Heart right ventricle (tissue), 16 donors: Measurements from ENCODE around the gene SPC24. TPM values are rescaled to one million over a fixed set of nuclear protein-coding genes. Genes with fewer than 3 reads are reported as not detected.
"Not testable (repeated sequence)": the region's sequence is repeated elsewhere in the genome, so short reads cannot be mapped to it uniquely, and the experiment has no call there.

Source experiments
- ATAC-seq, 8 donors: fragments of 200-7000 bp; cut with Tn5 transposase; one replicate each; pipeline ENCODE4 v1.9.1; 2020; ENCODE audit warnings: mild to moderate bottlenecking in 8 of 8, moderate library complexity in 8 of 8, moderate number of reproducible peaks in 1 of 8
- DNase-seq, 2 donors: peaks; one replicate each; pipeline ENCODE4 v3.0.0-alpha.2; 2020
- H3K27ac ChIP-seq, 10 donors: fragments of 200-600 bp; sonication (generic) in 2 of 10; one replicate each; pipeline versions ENCODE4 v1.5.0 to v1.8.0; 2020 to 2022; ENCODE audit warnings: mild to moderate bottlenecking in 3 of 10
- H3K27me3 ChIP-seq, 7 donors: fragments of 200-600 bp; one replicate each; pipeline ENCODE4 v1.8.0; 2021 to 2022; ENCODE audit warnings: mild to moderate bottlenecking in 2 of 7
- H3K36me3 ChIP-seq, 9 donors: fragments of 200-600 bp; sonication (generic) in 1 of 9; one replicate each; pipeline versions ENCODE4 v1.5.0 to v1.8.0; 2020 to 2022; ENCODE audit warnings: mild to moderate bottlenecking in 2 of 9
- H3K4me1 ChIP-seq, 9 donors: fragments of 200-600 bp; sonication (generic) in 1 of 9; one replicate each; pipeline versions ENCODE4 v1.5.0 to v1.8.0; 2020 to 2022; ENCODE audit warnings: mild to moderate bottlenecking in 4 of 9
- H3K4me3 ChIP-seq, 10 donors: fragments of 200-600 bp; sonication (generic) in 2 of 10; one replicate each; pipeline versions ENCODE4 v1.5.0 to v1.8.0; 2020 to 2022; ENCODE audit warnings: mild to moderate bottlenecking in 7 of 10, moderate library complexity in 2 of 10
- H3K9me3 ChIP-seq, 11 donors: fragments of 200-600 bp in 10 of 11; sonication (generic) in 2 of 11; one replicate each; pipeline versions ENCODE4 v1.5.0 to v1.8.0; 2013 to 2022; ENCODE audit warnings: mild to moderate bottlenecking in 2 of 11, control low read depth in 1 of 11, moderate library complexity in 1 of 11
- CTCF ChIP-seq, 9 donors: fragments of 200-600 bp; sonication (generic) in 2 of 9; IDR thresholded peaks; one replicate each; pipeline versions ENCODE4 v1.5.0 to v1.8.0; 2021 to 2022; ENCODE audit warnings: antibody characterized with exemption in 9 of 9, mild to moderate bottlenecking in 5 of 9, moderate library complexity in 1 of 9
- WGBS, 2 donors: extraction: QIAGEN DNeasy Blood & Tissue Kit; methylation state at CpG; one replicate each; pipeline ENCODE4 v1.1.7; 2013; ENCODE audit warnings: inconsistent platforms in 1 of 2; 5-methylcytosine and 5-hydroxymethylcytosine counted together
- intact Hi-C, 10 donors: fragments of 100-400 bp; cut with DNase I; formaldehyde crosslinking; loops; one replicate each; pipeline versions ENCODE4 v1.11.1 to v1.14.2; 2022
- polyA plus RNA-seq, 2 donors: library from polyadenylated mRNA; stranded (reverse); fragments of 200-250 nt; gene quantifications; one replicate each; pipeline ENCODE4 v1.2.3, GENCODE V29; 2013
- total RNA-seq, 10 donors: library from RNA; stranded (reverse); fragmentation: NEBNext Ultra II Directional in 3 of 10; extraction: Animal tissue kit (Norgen Biotek cat#: 25700) in 3 of 10; gene quantifications; one replicate each; pipeline versions ENCODE4 v1.2.1 to v1.2.4, GENCODE V29; 2021 to 2023
- donor health status: Arrhythmogenic right ventricular cardiomyopathy.
- donor health status: ischemic (EF 13 %, LVEDD 7.1; RV severe dilation, severe dysfunction).
- donor health status: healthy with polysubstance abuse.
- donor health status: DM: no; HTN: yes; CAD: no.
- donor health status: DM: no; HTN: no; CAD: no.
- donor health status: ischemic (EF 25% LVEDD 6.9; RV normal size, moderate dysfunction).
- donor health status: ischemic (EF 25% LVEDD 5.7; RV mildly dilated, moderate dysfunction).
- donor health status: healthy.
- donor health status: DM: yes; HTN: yes; CAD: no.
- donor health status: Ischemic cardiomyopathy.
- donor health status: ischemic (EF 35%, LVEDD 5.7; RV mildly dilated, moderate dysfunction).
- donor health status: nonischemic (EF 11% LVEDD 7.7; RV severe dilation, severe dysfunction).
- donor health status: DM: yes; HTN: yes; CAD: no.
- donor health status: PGD.
- donor health status: ischemic (EF 29% LVEDD 5.4; RV normal size, mild dysfunction).
- donor health status: nonischemic (EF 23%, LVEDD 6.1; RV moderate dilation, normal function).

SPC24 gene
- total and polyA plus RNA-seq, 12 donors: 0.93 to 8.5 (median 3.2) TPM

DNA sequence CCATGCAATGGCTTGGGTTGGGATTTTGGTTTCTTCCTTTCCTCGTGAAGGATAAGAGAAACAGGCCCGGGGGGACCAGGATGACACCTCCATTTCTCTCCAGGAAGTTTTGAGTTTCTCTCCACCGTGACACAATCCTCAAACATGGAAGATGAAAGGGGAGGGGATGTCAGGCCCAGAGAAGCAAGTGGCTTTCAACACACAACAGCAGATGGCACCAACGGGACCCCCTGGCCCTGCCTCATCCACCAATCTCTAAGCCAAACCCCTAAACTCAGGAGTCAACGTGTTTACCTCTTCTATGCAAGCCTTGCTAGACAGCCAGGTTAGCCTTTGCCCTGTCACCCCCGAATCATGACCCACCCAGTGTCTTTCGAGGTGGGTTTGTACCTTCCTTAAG, 24.1 kb downstream of the SPC24 start:
- peaks cover 3 to 18% (median 9%) of the 10 kb centered on the region in 9 donors for H3K4me1 ChIP-seq
- peaks cover 0 to 3% (median 0%) of the 10 kb centered on the region in 11 donors for H3K9me3 ChIP-seq
- no peak overlapping the region for H3K4me3 ChIP-seq
- H3K36me3 ChIP-seq: peaks cover 0 to 76% (median 30%) of the 10 kb centered on the region in 9 donors
- ATAC-seq (no peak), DNase-seq (no peak)
- H3K27me3 ChIP-seq: no peaks in the 10 kb centered on the region
- intact Hi-C loops: loop anchor here in 5 of 10 donors (1.0 to 10.0 kb wide), 5 partner anchors 95 to 213 kb away; partner anchors contain the start of genes CCDC159 (in 1 of the 5) and TMEM205 (in 1 of the 5)
- peak overlapping the region in 8 of 10 donors; percentile 28 to 72 (median 56) for H3K27ac ChIP-seq
- WGBS, 2 donors: 74 to 81% methylated on average over 7 of the region's 7 CpGs
- TF ChIP-seq CTCF (IDR thresholded peaks at IDR 0.05): no peak

DNA sequence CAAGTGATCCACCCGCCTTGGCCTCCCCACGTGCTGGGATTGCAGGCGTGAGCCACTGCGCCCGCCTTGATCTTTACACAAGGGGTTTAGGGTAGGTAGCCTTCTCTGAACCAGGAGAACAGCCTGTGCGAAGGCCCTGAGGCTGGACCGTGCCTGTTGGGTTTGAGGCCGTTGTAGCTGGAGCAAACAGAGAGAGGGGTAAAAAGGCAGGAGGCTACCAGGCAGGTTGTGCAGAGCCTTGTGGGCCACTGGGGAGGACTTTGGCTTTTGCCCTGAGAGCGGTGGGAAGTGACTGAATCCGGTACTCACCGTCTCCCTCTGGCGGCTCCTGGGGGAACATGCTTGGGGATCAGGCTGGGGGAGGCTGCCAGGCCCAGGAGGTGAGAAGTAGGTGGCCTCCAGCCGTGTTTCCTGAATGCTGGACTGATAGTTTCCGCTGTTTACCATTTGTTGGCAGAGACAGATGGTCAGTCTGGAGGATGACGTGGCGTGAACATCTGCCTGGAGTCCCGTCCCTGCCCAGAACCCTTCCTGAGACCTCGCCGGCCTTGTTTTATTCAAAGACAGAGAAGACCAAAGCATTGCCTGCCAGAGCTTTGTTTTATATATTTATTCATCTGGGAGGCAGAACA, 24.6 kb downstream of the SPC24 start:
- H3K27ac ChIP-seq: peak overlapping the region in 8 of 10 donors; percentile 28 to 72 (median 62)
- ATAC-seq (peak; percentile 74 to 89 (median 85)), DNase-seq (peak; percentile 83 to 87)
- peaks cover 0 to 3% (median 0%) of the 10 kb centered on the region in 11 donors for H3K9me3 ChIP-seq
- WGBS, 2 donors: 45 to 47% methylated on average over 19 of the region's 19 CpGs
- no peak overlapping the region for H3K4me3 ChIP-seq
- peaks cover 0 to 82% (median 30%) of the 10 kb centered on the region in 9 donors for H3K36me3 ChIP-seq
- intact Hi-C loops: loop anchor here in 5 of 10 donors (1.0 to 10.0 kb wide), 5 partner anchors 94 to 214 kb away; partner anchors contain the start of genes CCDC159 (in 1 of the 5) and TMEM205 (in 1 of the 5)
- peaks cover 3 to 22% (median 11%) of the 10 kb centered on the region in 9 donors for H3K4me1 ChIP-seq
- peak; percentile 83 to 94 (median 90) for TF ChIP-seq CTCF (IDR thresholded peaks at IDR 0.05)
- no peaks in the 10 kb centered on the region for H3K27me3 ChIP-seq

DNA sequence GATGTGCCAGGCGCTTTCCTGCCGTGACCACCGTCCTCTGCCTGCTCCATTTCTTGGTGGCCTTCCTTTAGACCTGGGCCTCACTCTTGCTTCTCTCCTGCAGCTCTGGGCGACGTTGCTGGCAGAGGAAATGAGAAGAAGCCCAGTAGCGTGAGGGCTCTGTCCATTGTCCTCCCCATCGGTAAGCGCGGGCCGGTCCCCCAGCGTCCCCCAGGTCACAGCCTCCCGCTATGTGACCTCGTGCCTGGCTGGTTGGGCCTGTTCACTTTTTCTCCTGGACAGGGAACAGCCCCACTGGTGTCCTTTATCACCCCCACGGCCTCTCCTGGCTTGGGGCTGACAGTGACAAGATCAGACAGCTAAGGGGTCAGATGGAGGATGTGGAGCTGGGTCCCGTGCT, 27.7 kb downstream of the SPC24 start:
- intact Hi-C loops: loop anchor here in 6 of 10 donors (5.0 to 10.0 kb wide), 4 partner anchors 91 to 191 kb away; no protein-coding TSS in a partner anchor
- no peaks in the 10 kb centered on the region for H3K9me3 ChIP-seq
- no peak overlapping the region for H3K4me3 ChIP-seq
- peaks cover 3 to 22% (median 11%) of the 10 kb centered on the region in 9 donors for H3K4me1 ChIP-seq
- ATAC-seq (no peak), DNase-seq (no peak)
- H3K27ac ChIP-seq: no peak overlapping the region
- H3K36me3 ChIP-seq: peaks cover 0 to 100% (median 42%) of the 10 kb centered on the region in 9 donors
- no peaks in the 10 kb centered on the region for H3K27me3 ChIP-seq
- 90 to 91% methylated on average over 15 of the region's 15 CpGs for WGBS, 2 donors
- no peak for TF ChIP-seq CTCF (IDR thresholded peaks at IDR 0.05)

GRCh38 chr19:11125994-11126685, 29.4 kb downstream of the SPC24 start:
- Histone ChIP-seq H3K4me1 (peaks cover under 1 to 21% (median 9%) of the 10 kb centered on the region in 9 donors), H3K36me3 (peaks cover 0 to 100% (median 36%) of the 10 kb centered on the region in 9 donors), H3K9me3 (no peaks in the 10 kb centered on the region), H3K27ac (peak overlapping the region in 2 of 10 donors; percentile 7 to 29), H3K4me3 (no peak overlapping the region), H3K27me3 (no peaks in the 10 kb centered on the region)
- intact Hi-C loops: loop anchor here in 6 of 10 donors (5.0 to 10.0 kb wide), 4 partner anchors 89 to 189 kb away; no protein-coding TSS in a partner anchor
- WGBS, 2 donors: 60 to 64% methylated on average over 11 of the region's 11 CpGs
- TF ChIP-seq CTCF (IDR thresholded peaks at IDR 0.05): peak; percentile 71 to 86 (median 79)
- DNase-seq: peak; percentile 76 to 79
- ATAC-seq: peak in 7 of 8 donors; percentile 62 to 80 (median 71)

- H3K27me3 ChIP-seq, H3K27ac ChIP-seq, H3K9me3 ChIP-seq, ATAC-seq, DNase-seq, H3K4me1 ChIP-seq, H3K4me3 ChIP-seq: not testable (repeated sequence)
- peaks cover 0 to 100% (median 23%) of the 10 kb centered on the region in 9 donors for H3K36me3 ChIP-seq
- WGBS, 2 donors: 94 to 98% methylated on average over 4 of the region's 4 CpGs
- intact Hi-C loops: loop anchor here in 1 of 10 donors (10.0 kb wide), 1 partner anchor 179 kb away; no protein-coding TSS in a partner anchor
These were observed 31.4 kb downstream of the SPC24 start for GRCh38 chr19:11124157-11124556.
